Measurements from ENCODE around the gene FLT3.

DNA sequence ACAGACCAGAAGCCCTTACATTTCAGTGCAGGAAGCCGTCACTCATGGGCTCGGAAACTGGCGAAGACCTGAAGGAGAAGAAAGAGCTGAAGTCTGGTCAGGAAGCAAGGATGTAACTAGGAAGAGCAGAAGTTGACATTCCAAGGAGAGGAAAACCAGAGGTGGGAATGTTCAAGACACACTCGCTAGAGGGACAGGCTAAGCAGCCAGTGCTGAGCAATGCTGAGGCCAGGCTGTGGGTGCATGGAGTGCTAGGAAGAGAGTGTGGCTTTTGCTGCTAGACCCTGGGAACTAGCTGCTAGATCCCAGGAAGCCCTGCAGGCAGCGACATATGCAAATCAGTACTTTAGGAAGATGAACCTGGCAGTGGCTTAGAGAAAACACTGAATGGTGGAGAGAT lies 99.8 kb downstream of the FLT3 start:
- no peak for TF ChIP-seq POLR2A (IDR thresholded peaks at IDR 0.05)
- TF ChIP-seq, protein P1, sequence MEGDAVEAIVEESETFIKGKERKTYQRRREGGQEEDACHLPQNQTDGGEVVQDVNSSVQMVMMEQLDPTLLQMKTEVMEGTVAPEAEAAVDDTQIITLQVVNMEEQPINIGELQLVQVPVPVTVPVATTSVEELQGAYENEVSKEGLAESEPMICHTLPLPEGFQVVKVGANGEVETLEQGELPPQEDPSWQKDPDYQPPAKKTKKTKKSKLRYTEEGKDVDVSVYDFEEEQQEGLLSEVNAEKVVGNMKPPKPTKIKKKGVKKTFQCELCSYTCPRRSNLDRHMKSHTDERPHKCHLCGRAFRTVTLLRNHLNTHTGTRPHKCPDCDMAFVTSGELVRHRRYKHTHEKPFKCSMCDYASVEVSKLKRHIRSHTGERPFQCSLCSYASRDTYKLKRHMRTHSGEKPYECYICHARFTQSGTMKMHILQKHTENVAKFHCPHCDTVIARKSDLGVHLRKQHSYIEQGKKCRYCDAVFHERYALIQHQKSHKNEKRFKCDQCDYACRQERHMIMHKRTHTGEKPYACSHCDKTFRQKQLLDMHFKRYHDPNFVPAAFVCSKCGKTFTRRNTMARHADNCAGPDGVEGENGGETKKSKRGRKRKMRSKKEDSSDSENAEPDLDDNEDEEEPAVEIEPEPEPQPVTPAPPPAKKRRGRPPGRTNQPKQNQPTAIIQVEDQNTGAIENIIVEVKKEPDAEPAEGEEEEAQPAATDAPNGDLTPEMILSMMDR (IDR thresholded peaks at IDR 0.05) = no peak
